GM23248 (cell line): ENCODE data around the gene CCDC54.

Source experiments
- EZH2 ChIP-seq: fragments of 200-600 bp; sonication (generic); IDR thresholded peaks from 2 replicates; pipeline ENCODE4 v1.6.1; 2018; ENCODE audit warnings: antibody characterized with exemption, mild to moderate bottlenecking; ENCODE audit not compliant: insufficient read depth, poor library complexity, severe bottlenecking
- EZH2phosphoT487 ChIP-seq: fragments of 200-600 bp; sonication (generic); IDR thresholded peaks from 2 replicates; pipeline ENCODE4 v1.6.1; 2018; ENCODE audit warnings: antibody characterized with exemption, moderate library complexity, mild to moderate bottlenecking, low read depth; ENCODE audit not compliant: insufficient read depth

DNA sequence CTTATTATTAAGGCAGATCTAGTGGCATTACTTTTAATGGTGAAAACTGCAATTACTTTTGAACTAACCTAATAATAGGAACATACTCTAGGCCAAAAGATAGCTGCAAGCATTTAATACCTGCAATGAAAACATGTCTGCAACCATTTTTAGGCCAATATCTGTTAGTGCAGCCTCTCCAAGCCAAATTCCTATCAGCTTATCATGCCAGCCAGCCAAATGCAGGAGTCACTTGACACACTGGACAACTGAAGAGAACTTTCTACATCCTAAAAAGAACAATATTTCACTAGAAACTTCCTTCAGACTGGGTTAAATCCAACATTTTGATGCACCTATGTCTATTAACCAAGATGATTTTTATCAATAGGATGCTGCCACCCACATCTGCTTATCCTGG lies 33.8 kb downstream of the CCDC54 start:
- no peak for TF ChIP-seq EZH2
- TF ChIP-seq EZH2phosphoT487: no peak
